ENCODE results near the gene ROBO4.

Gene ROBO4

GRCh38 chr11:124917115-124917637, 19.5 kb upstream of the ROBO4 start:
- no peak for DNase-seq

DNA sequence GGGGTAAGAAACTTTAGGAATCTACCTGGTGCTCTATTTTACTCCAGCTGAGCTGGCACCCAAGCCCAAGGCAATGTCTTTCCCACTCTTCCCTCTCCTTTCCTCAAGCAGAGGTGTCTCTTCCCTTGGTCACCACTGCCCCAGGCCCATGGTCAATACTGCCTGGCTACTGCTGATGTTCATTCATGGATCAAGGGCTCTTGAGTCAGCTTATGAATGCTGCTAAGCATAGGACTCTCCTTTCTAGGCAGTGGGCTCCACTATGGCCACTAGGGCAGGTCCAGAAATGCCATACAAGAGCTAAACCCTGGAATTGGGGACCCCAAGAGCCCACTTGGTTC, 18.7 kb upstream of the ROBO4 start:
- DNase-seq, result no peak

DNA sequence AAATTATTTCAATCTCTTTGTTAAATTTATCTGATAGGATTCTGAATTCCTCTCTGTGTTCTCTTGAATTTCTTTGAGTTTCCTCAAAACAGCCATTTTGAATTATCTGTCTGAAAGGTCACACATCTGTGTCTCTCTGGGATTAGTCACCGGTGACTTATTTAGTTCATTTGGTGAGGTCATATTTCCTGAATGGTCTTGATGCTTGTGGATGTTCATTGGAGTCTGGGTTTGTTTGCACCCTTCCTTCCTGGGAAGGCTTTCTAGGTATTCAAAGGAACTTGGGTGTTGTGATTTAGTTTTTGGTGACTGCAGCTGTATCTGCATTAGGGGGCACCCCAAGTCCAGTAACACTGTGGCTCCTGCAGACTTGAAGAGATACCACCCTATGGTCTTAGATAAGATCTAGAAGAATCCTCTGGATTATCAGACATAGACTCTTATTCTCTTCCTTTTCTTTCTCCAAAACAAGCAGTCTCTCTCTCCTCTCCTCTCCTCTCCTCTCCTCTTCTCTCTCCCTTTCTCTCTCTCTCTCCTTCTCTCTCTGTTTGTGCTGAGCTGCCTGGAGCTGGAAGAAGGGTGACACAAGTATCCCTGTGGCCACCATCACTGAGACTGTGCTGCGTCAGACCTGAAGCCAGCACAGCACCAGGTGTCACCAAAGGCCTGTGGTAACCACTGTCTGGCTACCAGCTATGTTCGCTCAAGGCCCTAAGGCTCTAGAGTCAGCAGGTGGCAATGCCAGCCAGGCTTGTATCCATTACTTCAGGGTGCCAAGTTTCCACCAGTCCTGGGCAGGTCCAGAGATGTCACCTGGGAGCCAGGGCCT, 18.1 kb upstream of the ROBO4 start:
- DNase-seq, result no peak

DNA sequence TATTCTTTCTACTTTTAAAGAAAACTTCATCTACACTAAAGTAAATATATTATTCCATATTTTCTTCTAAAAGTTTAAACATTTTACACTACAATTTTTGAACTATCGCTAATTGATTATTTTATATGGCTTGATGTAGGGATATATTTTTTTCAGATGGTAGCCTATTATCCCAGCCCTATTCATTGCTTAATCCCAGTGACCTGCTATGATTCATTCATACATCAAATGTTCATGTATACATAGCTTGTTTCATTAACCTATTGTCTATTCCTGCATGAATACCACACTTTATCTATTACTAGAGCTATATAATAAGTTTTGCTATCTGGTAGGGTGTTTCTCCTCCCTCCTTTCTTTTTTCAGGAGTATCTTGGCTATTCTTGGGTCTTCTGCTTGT, 5.0 kb upstream of the ROBO4 start:
- no peak for DNase-seq

DNA sequence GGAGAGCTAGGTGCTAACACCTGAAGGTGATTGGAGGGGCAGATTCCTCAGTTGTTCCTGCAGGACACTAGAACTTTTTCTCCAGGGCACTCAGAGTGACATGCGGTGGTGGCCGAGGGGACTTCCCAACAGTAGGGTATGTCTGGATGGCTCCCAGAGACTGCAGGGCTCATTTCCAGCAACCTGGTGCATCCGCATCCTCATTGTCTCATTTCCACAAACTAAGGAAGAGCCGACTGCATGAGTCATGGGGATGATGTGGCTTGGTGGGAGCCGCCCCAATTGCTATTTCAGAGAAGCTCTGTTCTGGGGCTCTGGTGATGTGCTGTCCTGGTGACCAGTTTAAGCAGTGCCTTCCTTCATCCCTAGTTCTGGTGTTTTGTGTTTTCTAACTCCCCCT, 2.8 kb upstream of the ROBO4 start:
- no peak for DNase-seq

DNA sequence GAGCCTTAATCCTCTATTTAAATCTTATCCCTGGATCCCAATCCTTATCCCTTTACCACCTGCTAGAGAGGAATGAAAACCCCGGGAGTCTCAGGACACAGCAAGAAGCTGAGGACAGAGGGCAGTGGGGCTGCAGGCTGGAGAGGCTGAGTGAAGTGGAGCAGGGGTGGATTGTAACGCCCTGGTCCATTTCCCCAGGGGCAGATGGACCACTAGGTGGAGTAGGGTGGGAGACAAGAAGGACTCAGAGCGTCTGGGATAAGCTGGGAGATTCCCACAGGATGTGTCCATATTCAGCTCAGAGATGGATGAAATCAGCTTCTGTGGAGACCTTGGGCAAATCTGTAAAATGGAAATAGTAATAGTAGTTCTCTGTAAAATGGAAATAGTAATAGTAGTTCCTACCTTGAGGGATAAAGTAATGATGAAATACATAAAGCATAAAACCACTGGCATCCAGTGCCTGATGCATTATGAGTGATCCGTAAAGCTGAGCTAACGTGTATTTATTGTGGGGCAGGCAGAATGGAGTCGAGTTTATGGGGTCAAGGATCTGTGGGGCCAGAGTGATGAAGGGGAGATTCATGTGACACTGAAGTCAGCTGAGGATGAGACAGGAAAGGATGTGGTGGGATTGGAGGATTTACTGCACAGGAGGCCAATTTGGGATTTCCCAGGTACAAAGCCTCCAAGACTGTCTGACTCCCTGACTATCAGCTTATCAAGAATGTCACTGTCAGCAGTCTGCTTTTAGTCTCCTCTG, 1.9 kb upstream of the ROBO4 start:
- no peak for DNase-seq

DNA sequence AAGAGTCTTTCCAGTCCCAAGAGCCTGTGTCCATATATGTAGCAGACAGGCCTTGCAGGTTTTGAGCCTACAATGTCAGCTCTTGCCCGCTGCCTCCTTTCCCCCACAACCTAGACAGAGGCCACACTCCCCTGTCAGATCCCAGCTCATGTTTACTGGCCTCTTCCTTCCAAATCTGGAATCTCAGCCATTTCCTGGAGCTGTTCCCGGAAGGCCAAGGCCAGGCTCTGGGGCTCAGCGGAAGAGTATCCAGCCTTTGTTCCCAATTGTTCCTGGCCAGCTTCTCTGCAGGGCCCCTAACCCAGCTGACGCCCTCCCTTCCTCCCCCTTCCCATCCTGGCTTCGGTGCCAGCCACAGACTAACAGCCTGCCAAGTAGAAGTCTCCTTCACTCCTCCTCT, 1.0 kb upstream of the ROBO4 start:
- DNase-seq, result no peak

GRCh38 chr11:124898263-124898680, 607 bp upstream of the ROBO4 start:
- no peak for DNase-seq

GRCh38 chr11:124896821-124897391, 759 bp downstream of the ROBO4 start:
- DNase-seq, result no peak

DNA sequence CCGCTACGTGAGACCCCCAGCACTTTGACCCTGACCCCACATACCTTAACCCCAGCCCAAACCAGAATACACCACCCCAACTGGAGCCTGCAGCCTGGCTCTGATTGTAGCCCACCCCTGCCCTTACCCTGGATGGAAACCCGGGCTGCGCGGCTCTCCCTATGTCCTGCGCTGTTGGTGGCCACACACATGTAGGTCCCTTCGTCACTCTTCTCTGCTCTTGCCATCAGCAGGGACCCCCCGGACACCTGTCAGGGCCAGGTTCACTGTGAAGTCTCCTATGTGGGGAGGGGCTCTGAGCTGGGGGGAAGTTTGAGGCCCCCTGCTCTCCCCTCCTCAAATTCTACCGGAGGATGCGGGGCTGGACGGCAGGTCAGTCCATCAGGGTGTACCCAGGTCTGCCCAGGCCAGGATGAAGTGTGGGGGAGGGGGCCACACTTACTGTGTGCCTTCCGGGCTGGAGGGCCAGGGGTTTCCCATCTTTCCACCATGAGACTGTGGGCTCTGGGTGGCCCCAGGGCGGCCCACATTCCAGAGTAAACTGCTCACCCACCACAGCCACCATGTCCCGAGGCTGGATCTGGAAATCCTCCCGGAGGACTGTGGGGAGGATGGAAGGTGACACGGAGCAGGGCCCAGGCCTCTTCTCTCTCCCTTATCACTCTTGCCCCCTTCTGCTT, 1.5 kb downstream of the ROBO4 start:
- no peak for DNase-seq

GRCh38 chr11:124895471-124895971, 2.1 kb downstream of the ROBO4 start:
- no peak for DNase-seq

- no peak for DNase-seq
These were observed 2.8 kb downstream of the ROBO4 start for GRCh38 chr11:124894606-124895430.

GRCh38 chr11:124893781-124894401, 3.8 kb downstream of the ROBO4 start:
- no peak for DNase-seq

- no peak for DNase-seq
These were observed 4.8 kb downstream of the ROBO4 start for GRCh38 chr11:124892750-124893454.

DNA sequence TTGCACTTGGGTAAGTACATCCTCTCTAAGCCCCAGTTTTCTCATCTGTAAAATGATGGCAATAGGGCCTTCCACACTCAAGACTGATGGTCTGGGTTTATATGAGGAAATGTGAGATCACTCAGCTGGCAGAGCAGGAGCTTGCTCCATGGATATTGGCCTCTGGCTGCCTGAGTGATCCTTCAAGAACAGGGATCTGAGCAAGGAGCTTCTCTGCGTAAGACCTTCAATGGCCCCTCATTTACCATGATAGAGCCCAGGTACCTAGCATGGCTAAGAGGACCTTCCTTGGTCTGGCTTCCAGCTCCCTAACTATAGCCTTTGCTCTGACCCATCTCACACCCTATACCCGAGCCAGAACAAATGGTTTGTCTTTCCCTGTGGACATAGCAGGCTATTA, 5.5 kb downstream of the ROBO4 start:
- DNase-seq, result no peak

DNA sequence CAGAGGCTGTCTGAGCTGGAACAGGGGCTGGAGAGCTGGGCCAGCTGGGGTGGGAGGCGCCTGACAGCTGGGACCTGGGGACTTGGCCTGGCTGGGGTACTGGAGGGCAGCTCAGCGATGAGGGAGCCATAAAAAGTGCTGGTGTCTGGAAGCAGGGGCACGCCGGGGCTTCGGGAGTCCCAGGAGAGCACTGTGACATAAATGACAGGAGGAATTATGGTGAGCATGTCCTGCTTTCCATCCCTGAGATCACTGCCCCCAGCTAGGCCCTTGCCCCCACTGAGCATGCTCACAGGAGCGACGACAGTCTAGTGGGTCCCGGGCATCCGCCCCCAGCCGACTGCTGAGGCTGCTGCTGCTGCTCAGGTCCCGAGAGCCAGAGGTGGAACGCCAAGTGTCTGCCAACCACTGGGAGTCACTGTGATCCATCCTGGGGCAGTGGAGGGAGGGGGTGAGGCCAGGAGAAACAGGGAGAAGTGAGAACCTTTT, 6.2 kb downstream of the ROBO4 start:
- DNase-seq, result no peak

- DNase-seq, result no peak
These were observed 6.8 kb downstream of the ROBO4 start for GRCh38 chr11:124890683-124891372.

- DNase-seq, result no peak
These were observed 7.5 kb downstream of the ROBO4 start for GRCh38 chr11:124890151-124890550.

DNA sequence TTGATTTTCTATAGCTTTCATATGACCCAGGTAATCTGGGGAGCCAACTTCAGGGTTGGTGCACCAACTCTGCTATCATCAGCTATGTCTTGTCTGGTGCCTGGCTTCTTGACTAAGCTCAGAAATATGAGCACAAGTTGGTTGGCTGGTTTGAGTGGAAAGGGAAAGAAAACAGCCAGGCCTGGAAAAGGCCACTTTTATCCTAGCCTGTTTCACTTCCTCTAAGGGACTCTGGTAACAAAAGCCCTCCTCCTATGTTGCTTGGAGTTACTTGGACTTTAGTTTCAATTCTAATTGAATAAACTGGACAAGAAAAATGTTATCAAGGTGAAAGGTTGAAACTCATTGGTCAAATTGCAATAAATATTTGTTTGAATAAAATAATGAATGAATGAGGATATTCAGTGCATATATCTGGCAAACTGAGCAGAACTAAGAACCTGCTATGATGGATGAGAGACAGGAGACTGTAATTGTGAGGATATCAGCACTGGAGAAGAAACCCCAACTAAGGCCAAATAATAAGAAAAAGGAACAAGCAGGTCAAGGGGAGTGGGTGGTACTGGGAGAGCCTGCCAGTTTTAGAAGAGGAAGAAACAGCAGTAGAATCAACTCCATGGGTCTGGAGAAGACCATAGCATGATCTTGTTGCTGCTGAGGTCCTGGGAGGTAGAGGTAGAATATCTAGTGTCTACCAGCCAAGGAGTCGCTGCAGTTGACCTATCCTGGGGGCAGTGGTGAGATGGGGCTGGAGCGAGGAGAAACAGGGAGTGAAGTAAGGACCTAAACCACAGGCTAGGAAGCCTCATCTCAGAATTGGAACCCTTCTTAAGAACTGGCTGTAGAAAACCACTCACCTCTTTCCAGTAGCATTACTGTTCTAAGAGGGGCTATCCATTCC, 8.2 kb downstream of the ROBO4 start:
- DNase-seq, result no peak
